Measurements from ENCODE around the gene MAP1B. TPM values are rescaled to one million over a fixed set of nuclear protein-coding genes. Genes with fewer than 3 reads are reported as not detected.

Gene MAP1B
- total and polyA plus RNA-seq, 2 of the 4 experiments (the other 2 are of a cell fraction): 41.1 to 183 TPM

GRCh38 chr5:72151169-72151568, 43.9 kb downstream of the MAP1B start:
- Histone ChIP-seq H3K79me1 (ENCODE audit: low read depth in 1 of 2, low read length in 2 of 2) (peaks cover 59 to 91% of the 10 kb centered on the region in 2 experiments), H4K91ac (ENCODE audit: insufficient read depth, low read depth, low read length) (0 out of 2 replicates have a peak overlapping the region, but pooled peaks have one; percentile 40), H3K4me1 (ENCODE audit: control insufficient read depth, insufficient read depth, low read length) (peaks cover 30% of the 10 kb centered on the region), H4K20me1 (ENCODE audit: insufficient read depth, low read length) (no peaks in the 10 kb centered on the region; the same call in 1 of the 2 replicates), H3K4me3 (ENCODE audit: insufficient read depth, low read depth, low read length) (no peak overlapping the region), H3K4ac (ENCODE audit: low read depth, low read length) (peak overlapping the region; percentile 49; the same call in 1 of the 2 replicates), H2AFZ (replicated peaks; ENCODE audit: low read length, poor library complexity) (no peak overlapping the region), H3K9ac (ENCODE audit: low read depth, low read length) (no peak overlapping the region), H3K27ac (ENCODE audit: insufficient read depth, low read length) (peak overlapping the region; percentile 35; the same call in 1 of the 2 replicates), H3K9me1 (ENCODE audit: insufficient read depth, low read length) (peaks cover 47% of the 10 kb centered on the region), H3K36me3 (ENCODE audit: control insufficient read depth, insufficient read depth, low read length) (peaks cover 9% of the 10 kb centered on the region; the same call in 1 of the 2 replicates), H3K27me3 (ENCODE audit: control insufficient read depth, insufficient read depth, low read length) (no peaks in the 10 kb centered on the region), H2AK5ac (ENCODE audit: low read depth, low read length) (peak overlapping the region; percentile 64), H2BK5ac (ENCODE audit: low read depth, low read length, poor library complexity, severe bottlenecking) (peak overlapping the region; percentile 78), H3K14ac (replicated peaks; ENCODE audit: low read depth, low read length) (peak overlapping the region; percentile 73; the same call in 1 of the 2 replicates), H2BK15ac (ENCODE audit: low read depth, low read length) (peak overlapping the region; percentile 45; the same call in 2 of the 3 replicates), H2BK20ac (ENCODE audit: low read depth, low read length) (peak overlapping the region; percentile 33; the same call in 1 of the 2 replicates), H3K9me3 (ENCODE audit: control insufficient read depth, insufficient read depth, low read length) (no peaks in the 10 kb centered on the region), H3K4me2 (ENCODE audit: low read depth, low read length) (no peak overlapping the region), H3K56ac (ENCODE audit: extremely low read depth, insufficient read depth, low read length) (no peak overlapping the region), H3K18ac (ENCODE audit: low read depth, low read length) (peak overlapping the region; percentile 57; the same call in 1 of the 2 replicates), H3K23ac (ENCODE audit: low read depth, low read length) (0 out of 2 replicates have a peak overlapping the region, but pooled peaks have one; percentile 35), H2AK9ac (replicated peaks; ENCODE audit: low read depth, low read length, poor library complexity) (peak overlapping the region; percentile 62), H4K8ac (ENCODE audit: low read depth in 2 of 2, low read length in 2 of 2) (peak overlapping the region in 1 of 2 experiments; percentile 35; a peak in 2 of 4 replicates), H2BK120ac (ENCODE audit: low read depth, low read length) (peak overlapping the region; percentile 38; the same call in 1 of the 2 replicates), H4K5ac (ENCODE audit: low read depth, low read length) (peak overlapping the region; percentile 45)
- ATAC-seq (ENCODE audit: low read depth) (peak; percentile 8; the same call in 1 of the 2 replicates), DNase-seq (no peak)
- dilution Hi-C loops (cut with HindIII; ENCODE audit: low sequenced_read_pairs, unreplicated experiment): no loop called here
- ChIA-PET CTCF (interaction anchor here (0.9 kb wide), 1 partner anchor 96 kb away, joined by 3 read pairs; no protein-coding TSS in a partner anchor), POLR2A (ENCODE audit: unreplicated experiment) (no interaction called here)
- no peak for TF ChIP-seq POLR2A (IDR thresholded peaks at IDR 0.05; ENCODE audit: low read depth, low read length)
- no peak for TF ChIP-seq NFE2L2 (IDR thresholded peaks at IDR 0.05; ENCODE audit: low read depth, low read length)
- TF ChIP-seq CHD1 (IDR thresholded peaks at IDR 0.05; ENCODE audit: low read depth, low read length): no peak
- TF ChIP-seq RCOR1 (IDR thresholded peaks at IDR 0.05; ENCODE audit: insufficient replicate concordance, low read length): no peak
- TF ChIP-seq CTCF (conservative IDR thresholded peaks at IDR 0.05; ENCODE audit: low read depth, low read length): no peak
- no peak for TF ChIP-seq MXI1 (IDR thresholded peaks at IDR 0.05; ENCODE audit: borderline replicate concordance, low read depth, low read length)
- in situ Hi-C loops (cut with MboI; ENCODE audit: low sequenced_read_pairs): no loop called here
- no TSS peak for BruUV-seq (replicated peaks)
- intact Hi-C loops (cut with micrococcal nuclease): loop anchor here (5.0 kb wide), 1 partner anchor 96 kb away; no protein-coding TSS in a partner anchor
